H9 (cell line): ENCODE results near the gene MKRN2OS. TPM values are rescaled to one million over a fixed set of nuclear protein-coding genes. Genes with fewer than 3 reads are reported as not detected.

Experiments used
- DNase-seq: peaks from one replicate; pipeline ENCODE4 v3.0.0-alpha.2; 2017
- H2AFZ ChIP-seq: one replicate; pipeline ENCODE4 v1.6.1; 2013; ENCODE audit warnings: mild to moderate bottlenecking, low read length, control low read depth, moderate library complexity
- H2AK5ac ChIP-seq: 2 replicates; pipeline ENCODE4 v1.6.1; 2013; ENCODE audit warnings: low read length, control low read depth, mixed read lengths; ENCODE audit not compliant: insufficient read length
- H2BK120ac ChIP-seq: one replicate; pipeline ENCODE4 v1.6.1; 2013; ENCODE audit warnings: low read depth, mild to moderate bottlenecking, low read length, control low read depth, inconsistent platforms; ENCODE audit not compliant: poor library complexity, severe bottlenecking
- H2BK12ac ChIP-seq: 2 replicates; pipeline ENCODE4 v1.6.1; 2013; ENCODE audit warnings: low read length, control low read depth, mixed read lengths, low read depth; ENCODE audit not compliant: insufficient read length
- H2BK15ac ChIP-seq: 2 replicates; pipeline ENCODE4 v1.6.1; 2013; ENCODE audit warnings: low read depth, low read length, control low read depth
- H2BK20ac ChIP-seq: one replicate; pipeline ENCODE4 v1.6.1; 2013; ENCODE audit warnings: low read depth, mild to moderate bottlenecking, low read length, control low read depth, inconsistent platforms; ENCODE audit not compliant: poor library complexity, severe bottlenecking
- H2BK5ac ChIP-seq: 2 replicates; pipeline ENCODE4 v1.6.1; 2013; ENCODE audit warnings: low read length, control low read depth, mixed read lengths; ENCODE audit not compliant: insufficient read length
- H3K14ac ChIP-seq: 2 replicates; pipeline ENCODE4 v1.6.1; 2013; ENCODE audit warnings: low read length, control low read depth; ENCODE audit not compliant: insufficient read depth
- H3K18ac ChIP-seq: 2 replicates; pipeline ENCODE4 v1.6.1; 2013; ENCODE audit warnings: low read depth, mild to moderate bottlenecking, mixed read lengths, low read length, control low read depth; ENCODE audit not compliant: insufficient read length
- H3K23ac ChIP-seq: 2 replicates; pipeline ENCODE4 v1.6.1; 2013; ENCODE audit warnings: low read length, control low read depth, mixed read lengths, low read depth; ENCODE audit not compliant: insufficient read length
- H3K23me2 ChIP-seq: 2 replicates; pipeline ENCODE4 v1.6.1; 2013; ENCODE audit warnings: low read depth, mild to moderate bottlenecking, mixed read lengths, low read length, control low read depth; ENCODE audit not compliant: insufficient read length, poor library complexity, severe bottlenecking
- H3K27ac ChIP-seq: 2 replicates; pipeline ENCODE4 v1.5.1; 2013; ENCODE audit warnings: low read length, control low read depth, mixed read lengths, low read depth; ENCODE audit not compliant: insufficient read length
- H3K27me3 ChIP-seq: 2 replicates; pipeline ENCODE4 v1.6.1; 2013; ENCODE audit warnings: low read length, control low read depth, inconsistent platforms; ENCODE audit not compliant: insufficient read depth
- H3K4ac ChIP-seq: 2 replicates; pipeline ENCODE4 v1.6.1; 2013; ENCODE audit warnings: low read depth, mild to moderate bottlenecking, control low read depth, inconsistent platforms, low read length, moderate library complexity
- H3K4me1 ChIP-seq: 2 replicates; pipeline ENCODE4 v1.6.1; 2013; ENCODE audit warnings: low read length, control low read depth, inconsistent platforms; ENCODE audit not compliant: insufficient read depth
- H3K4me2 ChIP-seq: 2 replicates; pipeline ENCODE4 v1.6.1; 2013; ENCODE audit warnings: low read length, control low read depth, mixed read lengths; ENCODE audit not compliant: insufficient read length, insufficient read depth
- H3K56ac ChIP-seq: 2 replicates; pipeline ENCODE4 v1.6.1; 2013; ENCODE audit warnings: low read depth, mild to moderate bottlenecking, mixed read lengths, low read length, control low read depth; ENCODE audit not compliant: insufficient read length
- H3K79me1 ChIP-seq: 2 replicates; pipeline ENCODE4 v1.6.1; 2013; ENCODE audit warnings: low read depth, mild to moderate bottlenecking, moderate library complexity, low read length, control low read depth, inconsistent platforms; ENCODE audit not compliant: insufficient read depth, poor library complexity, severe bottlenecking
- H3K79me2 ChIP-seq: 2 replicates; pipeline ENCODE4 v1.6.1; 2013; ENCODE audit warnings: low read length, control low read depth, inconsistent platforms; ENCODE audit not compliant: insufficient read depth
- H3K9ac ChIP-seq: 2 replicates; pipeline ENCODE4 v1.6.1; 2013; ENCODE audit warnings: low read length, control low read depth, mixed read lengths; ENCODE audit not compliant: insufficient read length; ENCODE audit errors: extremely low read depth
- H3K9me3 ChIP-seq: one replicate; pipeline ENCODE4 v1.6.1; 2013; ENCODE audit warnings: low read depth, low read length, inconsistent platforms; ENCODE audit not compliant: control insufficient read depth
- H3T11ph ChIP-seq: one replicate; pipeline ENCODE4 v1.6.1; 2013; ENCODE audit warnings: mild to moderate bottlenecking, low read length, control low read depth, inconsistent platforms
- H4K20me1 ChIP-seq: one replicate; pipeline ENCODE4 v1.6.1; 2013; ENCODE audit not compliant: control insufficient read depth, insufficient read length, insufficient read depth
- H4K5ac ChIP-seq: 2 replicates; pipeline ENCODE4 v1.6.1; 2013; ENCODE audit warnings: low read depth, mild to moderate bottlenecking, mixed read lengths, low read length, control low read depth; ENCODE audit not compliant: insufficient read length
- H4K8ac ChIP-seq: replicated peaks from 2 replicates; pipeline ENCODE4 v1.6.1; 2013; ENCODE audit warnings: low read length, control low read depth, mixed read lengths, low read depth; ENCODE audit not compliant: insufficient read length
- H4K91ac ChIP-seq: 2 replicates; pipeline ENCODE4 v1.6.1; 2013; ENCODE audit warnings: low read depth, mild to moderate bottlenecking, moderate library complexity, mixed read lengths, low read length, control low read depth; ENCODE audit not compliant: insufficient read length
- H3K27ac Mint-ChIP-seq, 3 experiments: 2 replicates in 2 of 3; 3 replicates in 1 of 3; pipeline ENCODE4 v1.8.0; 2020 to 2021; ENCODE audit warnings: mixed read lengths in 3 of 3, mild to moderate bottlenecking in 1 of 3, moderate library complexity in 1 of 3
- H3K27me3 Mint-ChIP-seq: 2 replicates; pipeline ENCODE4 v1.8.0; 2021; ENCODE audit warnings: low read depth, mild to moderate bottlenecking, moderate library complexity, mixed read lengths
- H3K36me3 Mint-ChIP-seq, 3 experiments: 2 replicates in 2 of 3; 3 replicates in 1 of 3; pipeline ENCODE4 v1.8.0; 2020 to 2021; ENCODE audit warnings: low read depth in 3 of 3, mixed read lengths in 3 of 3; ENCODE audit not compliant: insufficient read depth in 1 of 3
- H3K4me1 Mint-ChIP-seq, 2 experiments: 2 replicates each; pipeline ENCODE4 v1.8.0; 2020; ENCODE audit warnings: mixed read lengths in 2 of 2
- H3K4me3 Mint-ChIP-seq, 2 experiments: 2 replicates in 1 of 2; 3 replicates in 1 of 2; pipeline ENCODE4 v1.8.0; 2020 to 2021; ENCODE audit warnings: mild to moderate bottlenecking in 2 of 2, mixed read lengths in 2 of 2, moderate library complexity in 1 of 2
- H3K9me3 Mint-ChIP-seq, 2 experiments: 2 replicates in 1 of 2; 3 replicates in 1 of 2; pipeline ENCODE4 v1.8.0; 2020; ENCODE audit warnings: mild to moderate bottlenecking in 2 of 2, mixed read lengths in 2 of 2, moderate library complexity in 1 of 2
- CTCF ChIP-seq: fragments of 200-600 bp; sonication (generic); conservative IDR thresholded peaks from 3 replicates; pipeline ENCODE4 v1.8.0; 2021; ENCODE audit warnings: antibody characterized with exemption, mild to moderate bottlenecking
- WGBS: extraction: QIAGEN DNeasy Blood & Tissue Kit; methylation state at CpG from one replicate; pipeline ENCODE4 v1.1.7; 2013; ENCODE audit warnings: missing lambda C conversion rate, low lambda C conversion rate, mixed read lengths; ENCODE audit not compliant: insufficient read length; ENCODE audit errors: extremely low coverage; 5-methylcytosine and 5-hydroxymethylcytosine counted together
- total RNA-seq: library from RNA; stranded (reverse); gene quantifications from 2 replicates; pipeline ENCODE4 v1.2.1, GENCODE V29; 2021

The MKRN2OS gene
- total RNA-seq, 1 experiment from 2014 or later = 0.44 TPM

- no peaks in the 10 kb centered on the region for H3K27me3 ChIP-seq
- H3K14ac ChIP-seq = no peak overlapping the region
- no peak overlapping the region for H4K8ac ChIP-seq
- H3K9ac ChIP-seq = no peak overlapping the region
- no peak for TF ChIP-seq CTCF
- no peaks in the 10 kb centered on the region for H3K79me1 ChIP-seq
- no peaks in the 10 kb centered on the region for H3K4me1 ChIP-seq
- H2AFZ ChIP-seq = no peak overlapping the region
- H3K4me1 Mint-ChIP-seq = peaks cover 8 to 9% of the 10 kb centered on the region in 2 experiments
- no peak overlapping the region for H3K4me2 ChIP-seq
- no peak overlapping the region for H3K4ac ChIP-seq
- no peak overlapping the region for H2BK15ac ChIP-seq
- H4K5ac ChIP-seq = no peak overlapping the region
- no peak for DNase-seq
- H2BK5ac ChIP-seq = no peak overlapping the region
- H3K56ac ChIP-seq = no peak overlapping the region
- H3K27me3 Mint-ChIP-seq = no peaks in the 10 kb centered on the region
- peaks cover 6% of the 10 kb centered on the region for H3K23me2 ChIP-seq
- H2BK12ac ChIP-seq = no peak overlapping the region
- H4K91ac ChIP-seq = no peak overlapping the region
- H3K27ac Mint-ChIP-seq = no peak overlapping the region
- no peak overlapping the region for H3T11ph ChIP-seq
- H3K23ac ChIP-seq = no peak overlapping the region
- H3K9me3 ChIP-seq = no peaks in the 10 kb centered on the region
- no peak overlapping the region for H2BK120ac ChIP-seq
- no peak overlapping the region for H2AK5ac ChIP-seq
- H2BK20ac ChIP-seq = no peak overlapping the region
- no peak overlapping the region for H3K4me3 Mint-ChIP-seq
- no peaks in the 10 kb centered on the region for H4K20me1 ChIP-seq
- no CpG with 5 or more reads among the region's 4 CpGs for WGBS
- peaks cover 3% of the 10 kb centered on the region; the same call in 1 of the 2 replicates for H3K79me2 ChIP-seq
- no peak overlapping the region for H3K27ac ChIP-seq
- no peaks in the 10 kb centered on the region for H3K9me3 Mint-ChIP-seq
- H3K18ac ChIP-seq = no peak overlapping the region
- peaks cover 15 to 42% (median 36%) of the 10 kb centered on the region in 3 experiments; a peak in 6 of 7 replicates for H3K36me3 Mint-ChIP-seq
These were observed 55.5 kb downstream of the MKRN2OS start for GRCh38 chr3:12489832-12490231.

Other genes starting within 250 kb of the MKRN2OS start
- gene TSEN2, start 61.0 kb downstream of the MKRN2OS start, total RNA-seq = 19.4 and 22.0 TPM in 2 replicates
- gene MKRN2, start 11.6 kb upstream of the MKRN2OS start, total RNA-seq = 17.1 and 18.1 TPM in 2 replicates
- 103 and 112 TPM in 2 replicates for gene RAF1, start 118.6 kb upstream of the MKRN2OS start, total RNA-seq
- gene TMEM40, start 213.8 kb upstream of the MKRN2OS start, total RNA-seq = not detected in 2 replicates